Pons (tissue), 1 donor: ENCODE data around the gene MARCHF3.
A peak's percentile ranks its signal among the peaks of the same experiment; 100 is the strongest.

Experiments
- DNase-seq: peaks from one replicate; pipeline ENCODE4 v3.0.0-alpha.2; 2016; ENCODE audit warnings: low spot score

The MARCHF3 gene

GRCh38 chr5:126982926-126983873 lies 47.2 kb downstream of the MARCHF3 start:
- DNase-seq = no peak

DNA sequence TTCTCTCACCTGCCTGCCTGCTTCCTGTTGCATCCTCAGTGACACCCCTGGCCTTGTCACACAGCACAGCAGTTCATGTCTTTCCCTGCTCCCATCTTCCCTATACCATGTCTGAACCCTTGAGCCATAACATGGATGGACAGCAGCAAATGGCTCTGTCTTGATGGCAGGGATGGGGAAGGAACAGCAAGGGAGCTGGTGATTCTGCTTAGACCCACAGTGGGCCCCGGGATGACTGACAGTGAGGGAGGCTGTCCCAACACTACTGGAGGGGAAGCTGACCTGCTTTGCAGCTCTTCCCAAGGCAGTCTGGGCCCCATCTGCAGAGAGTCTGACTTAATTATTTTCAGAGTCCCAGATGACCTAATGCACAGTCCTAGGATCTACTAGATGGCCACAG lies 48.2 kb downstream of the MARCHF3 start:
- no peak for DNase-seq

GRCh38 chr5:126981701-126982100 lies 48.7 kb downstream of the MARCHF3 start:
- DNase-seq = no peak

DNA sequence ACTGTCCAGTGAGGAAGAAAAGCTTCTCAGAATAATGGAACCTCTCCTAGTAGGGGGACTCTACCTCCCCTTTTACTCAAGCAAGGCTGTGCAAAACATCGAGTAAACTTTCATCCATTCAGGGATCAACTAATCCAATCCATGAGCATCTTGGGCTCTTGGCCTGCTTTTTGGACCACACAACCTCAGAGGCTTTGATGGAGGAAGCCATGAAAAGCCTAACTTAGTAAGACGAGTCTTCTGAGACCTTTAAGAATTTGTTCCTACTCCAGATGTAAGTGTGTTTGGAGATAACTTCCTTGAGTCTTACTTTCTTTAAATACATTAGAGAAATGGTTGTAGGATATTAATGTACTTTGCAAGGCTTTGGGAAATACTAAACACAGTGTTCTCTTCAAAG lies 49.1 kb downstream of the MARCHF3 start:
- no peak for DNase-seq

- no peak for DNase-seq
Measured at GRCh38 chr5:126978258-126978657, 52.1 kb downstream of the MARCHF3 start.

- DNase-seq = no peak
Measured at GRCh38 chr5:126976520-126977172, 53.7 kb downstream of the MARCHF3 start.

DNA sequence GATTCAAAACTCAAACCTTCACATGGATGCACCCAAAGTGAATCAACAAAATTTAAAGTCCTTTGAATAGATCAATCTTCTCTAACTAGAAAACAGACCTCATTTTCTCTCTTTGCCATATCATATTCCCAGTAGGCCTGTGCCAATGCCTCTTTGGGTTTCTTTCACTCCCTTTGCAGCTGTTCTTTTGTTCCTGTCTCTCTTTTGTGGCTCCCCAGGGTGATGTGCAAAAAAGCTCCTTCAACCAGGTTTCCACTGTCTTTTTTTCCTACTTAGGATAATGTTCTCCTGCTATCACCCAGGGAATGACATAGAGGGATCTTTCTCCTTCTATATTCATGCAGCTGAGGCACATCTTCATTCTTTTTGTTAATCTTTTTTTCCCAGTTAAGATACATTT lies 54.6 kb downstream of the MARCHF3 start:
- DNase-seq = no peak

DNA sequence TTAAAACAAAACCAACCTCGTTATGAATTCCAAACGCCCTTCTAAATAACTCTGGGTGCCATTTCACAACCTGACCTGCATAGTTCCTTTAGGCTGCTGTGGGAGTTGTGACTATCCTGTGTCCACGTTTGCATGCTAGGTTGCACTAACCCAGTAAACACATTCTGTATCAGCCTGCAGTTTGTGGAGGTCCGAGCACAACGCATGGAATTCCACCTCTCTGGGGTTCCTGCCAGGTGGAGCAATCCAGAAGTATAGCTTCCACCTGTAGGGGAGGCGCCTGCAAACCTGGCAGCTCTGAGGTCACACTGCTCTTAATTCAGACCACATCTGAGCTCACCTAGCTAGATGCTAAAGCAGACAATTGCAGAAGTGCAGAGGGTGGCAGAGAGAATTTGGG lies 57.2 kb downstream of the MARCHF3 start:
- no peak for DNase-seq

- peak; percentile 73 for DNase-seq
Measured at GRCh38 chr5:126972062-126972895, 58.1 kb downstream of the MARCHF3 start.

- no peak for DNase-seq
Measured at GRCh38 chr5:126971455-126972031, 58.8 kb downstream of the MARCHF3 start.

- DNase-seq = no peak
Measured at GRCh38 chr5:126970517-126971017, 59.8 kb downstream of the MARCHF3 start.

DNA sequence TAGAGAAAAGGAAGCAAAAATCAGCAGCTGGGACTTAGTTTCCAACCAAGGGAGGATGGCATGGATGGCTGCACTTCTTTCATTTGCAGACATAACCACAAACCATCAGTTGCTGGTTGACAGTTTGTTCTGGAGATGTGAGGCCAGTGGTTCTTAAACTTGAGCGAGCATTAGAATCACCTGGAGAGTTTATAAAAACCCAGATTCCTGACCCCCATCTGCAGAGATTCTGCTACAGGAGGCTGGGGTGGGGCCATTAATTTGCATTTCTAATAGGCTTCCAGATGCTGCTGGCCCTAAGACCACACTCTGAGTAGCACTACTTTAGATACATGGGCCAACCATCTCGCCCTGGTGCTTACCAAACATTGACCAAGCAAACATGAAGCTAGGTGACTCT lies 60.8 kb downstream of the MARCHF3 start:
- DNase-seq = no peak

GRCh38 chr5:126967808-126968466 lies 62.4 kb downstream of the MARCHF3 start:
- no peak for DNase-seq

DNA sequence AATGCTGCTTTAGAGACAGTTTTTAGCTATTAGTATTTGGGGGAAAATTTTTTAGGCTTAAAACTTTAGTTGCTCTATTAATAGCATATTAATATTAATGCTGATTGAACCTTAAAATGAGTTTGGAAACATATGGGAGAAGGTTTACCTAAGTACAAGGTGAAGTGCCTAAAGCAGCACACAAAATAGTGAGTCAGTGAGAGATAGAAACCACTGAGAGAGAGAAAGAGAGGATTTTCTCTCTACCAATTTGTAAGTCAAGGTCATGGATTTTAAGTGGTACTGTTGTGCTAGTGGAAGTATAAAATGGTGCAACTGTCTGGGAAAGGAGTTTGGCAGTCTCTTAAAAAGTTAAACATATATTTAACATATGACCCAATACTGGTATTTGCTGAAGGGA lies 64.9 kb downstream of the MARCHF3 start:
- no peak for DNase-seq

DNA sequence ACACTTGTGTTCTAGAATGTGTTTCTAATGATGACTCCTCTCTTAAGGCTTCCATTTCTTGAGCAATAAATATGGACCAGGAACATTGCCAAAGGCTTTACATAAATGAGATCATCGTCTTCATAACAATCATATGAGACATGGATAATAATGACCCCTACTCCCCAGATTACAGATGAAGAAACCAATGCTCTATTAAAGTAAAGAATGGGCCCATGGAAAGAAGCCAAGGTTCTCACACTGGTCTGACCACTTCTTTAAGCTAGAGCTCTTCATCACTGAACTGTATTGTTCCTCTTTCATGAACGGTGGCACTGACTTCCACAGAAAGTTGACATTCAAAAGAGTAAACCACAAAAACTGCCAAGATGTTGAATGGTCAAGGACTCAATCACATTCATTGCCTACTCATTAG lies 65.3 kb downstream of the MARCHF3 start:
- DNase-seq = no peak

- no peak for DNase-seq
Measured at GRCh38 chr5:126963822-126964375, 66.5 kb downstream of the MARCHF3 start.

- DNase-seq = no peak
Measured at GRCh38 chr5:126961702-126962101, 68.7 kb downstream of the MARCHF3 start.

DNA sequence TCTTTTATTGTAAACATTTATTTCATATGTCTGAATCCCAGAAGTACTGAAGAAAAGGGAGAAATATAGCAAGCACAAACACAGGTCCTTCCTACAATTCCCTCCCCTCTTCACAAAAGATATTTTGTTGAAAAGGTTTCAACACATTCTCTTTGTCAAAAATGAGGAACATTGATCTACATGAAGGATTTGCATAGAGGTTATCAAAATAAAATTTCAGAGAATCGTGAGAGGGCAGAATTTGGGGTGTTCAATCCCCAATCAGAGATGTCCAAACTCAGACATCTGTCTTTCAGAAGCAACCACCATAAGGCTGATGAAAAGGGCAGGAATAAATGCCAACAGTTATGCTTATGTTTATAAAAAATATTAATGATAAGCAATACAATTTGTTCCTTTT lies 69.2 kb downstream of the MARCHF3 start:
- no peak for DNase-seq

GRCh38 chr5:126959188-126959587 lies 71.2 kb downstream of the MARCHF3 start:
- no peak for DNase-seq

DNA sequence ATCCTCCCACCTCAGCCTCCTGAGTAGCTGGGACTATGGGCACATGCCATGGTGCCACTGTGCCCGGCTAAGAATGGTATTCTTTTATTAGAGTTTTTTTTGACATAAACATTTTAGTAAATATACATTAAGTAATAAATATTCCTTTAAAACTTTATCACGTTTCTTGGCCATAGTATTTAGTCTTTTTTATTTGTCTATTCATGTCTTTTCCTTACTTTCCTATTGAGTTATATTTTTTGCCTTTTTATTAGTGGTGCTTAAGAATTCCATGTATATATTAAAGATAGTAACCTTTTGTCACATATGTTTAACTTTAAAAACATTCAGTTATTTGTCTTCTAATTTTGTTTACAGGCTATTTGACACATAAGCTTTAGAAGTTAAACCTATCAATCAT lies 73.4 kb downstream of the MARCHF3 start:
- DNase-seq = no peak

DNA sequence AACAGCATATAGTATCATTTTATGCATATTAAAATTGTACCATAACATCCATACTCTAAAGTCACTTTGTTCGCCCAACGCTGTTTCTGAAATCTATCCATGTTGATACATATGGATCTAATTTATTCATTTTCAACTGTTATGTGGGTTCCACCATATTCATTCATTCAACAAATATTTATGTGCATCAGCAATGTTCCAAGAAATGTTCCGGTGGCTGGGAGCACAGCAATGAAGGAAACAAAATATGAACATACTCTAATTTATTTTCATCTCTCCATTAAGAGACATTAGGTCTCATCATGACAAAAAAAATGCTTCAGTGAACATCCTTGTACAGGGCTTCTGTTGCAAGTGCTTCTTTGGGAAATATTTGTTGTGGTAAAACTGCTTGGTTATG lies 75.4 kb downstream of the MARCHF3 start:
- no peak for DNase-seq
